AG04449 (cell line): Measurements from ENCODE around the gene UBL4B.

Experiments
- CTCF ChIA-PET: fragments of 350-600 bp; formaldehyde crosslinking; extraction: SDS; loops from one replicate; lab custom pipeline; 2021; ENCODE audit warnings: antibody characterized with exemption; lab: Yijun Ruan, JAX
- POLR2A ChIA-PET: fragments of 400-600, 350-600 bp; formaldehyde crosslinking; extraction: SDS; loops from one replicate; lab custom pipeline; 2020; ENCODE audit warnings: antibody characterized with exemption, inconsistent platforms; lab: Yijun Ruan, JAX
- DNase-seq: peaks from one replicate; pipeline ENCODE4 v3.0.0-alpha.2; 2010; ENCODE audit warnings: low read depth, low spot score
- H3K4me3 ChIP-seq: 2 replicates; pipeline ENCODE4 v1.5.1; 2011; ENCODE audit warnings: low read depth, mild to moderate bottlenecking, control low read depth, low read length
- CTCF ChIP-seq: IDR thresholded peaks from one replicate; pipeline ENCODE4 v1.5.1; 2011; ENCODE audit warnings: mild to moderate bottlenecking, moderate library complexity, low read length, control low read depth, inconsistent platforms; ENCODE audit not compliant: insufficient read depth; ENCODE audit errors: missing control alignments

UBL4B gene

GRCh38 chr1:110102081-110102480, 10.2 kb upstream of the UBL4B start:
- POLR2A ChIA-PET: no interaction called here
- DNase-seq: no peak
- H3K4me3 ChIP-seq: no peak overlapping the region

GRCh38 chr1:110106013-110106941, 6.0 kb upstream of the UBL4B start:
- H3K4me3 ChIP-seq: no peak overlapping the region
- peak; percentile 92 for TF ChIP-seq CTCF
- ChIA-PET POLR2A (interaction anchor here (0.6 kb wide), 1 partner anchor 72 kb away, joined by 3 read pairs; no protein-coding TSS in a partner anchor), CTCF (interaction anchor here (0.7 to 38.2 kb wide), 25 partner anchors 10 to 560 kb away, joined by 3 to 935 read pairs (median 6); partner anchors contain the start of genes STRIP1 and UBL4B)
- no peak for DNase-seq

More at GRCh38 chr1:110102081-110102480, 10.2 kb upstream of the UBL4B start:
- CTCF ChIA-PET: interaction anchor here (1.1 to 38.2 kb wide), 9 partner anchors 8 to 112 kb away, joined by 3 to 935 read pairs (median 8); partner anchors contain the start of gene UBL4B
- TF ChIP-seq CTCF: no peak

- DNase-seq: no peak
- no peak overlapping the region for H3K4me3 ChIP-seq
- ChIA-PET CTCF (interaction anchor here (1.2 to 38.2 kb wide), 8 partner anchors 8 to 388 kb away, joined by 3 to 935 read pairs (median 108); partner anchors contain the start of genes STRIP1 and UBL4B), POLR2A (no interaction called here)
- no peak for TF ChIP-seq CTCF
Measured at GRCh38 chr1:110107867-110108469, 4.3 kb upstream of the UBL4B start.

GRCh38 chr1:110111081-110111480, 1.2 kb upstream of the UBL4B start:
- ChIA-PET POLR2A (no interaction called here), CTCF (interaction anchor here (1.7 to 38.2 kb wide), 3 partner anchors 10 to 54 kb away, joined by 8 to 935 read pairs (median 317); no protein-coding TSS in a partner anchor)
- H3K4me3 ChIP-seq: no peak overlapping the region

GRCh38 chr1:110112656-110113055, 413 bp downstream of the UBL4B start:
- H3K4me3 ChIP-seq: no peak overlapping the region
- ChIA-PET CTCF (interaction anchor here (1.2 to 38.2 kb wide), 6 partner anchors 10 to 383 kb away, joined by 4 to 935 read pairs (median 54); no protein-coding TSS in a partner anchor), POLR2A (no interaction called here)
- no peak for DNase-seq
- no peak for TF ChIP-seq CTCF

More at GRCh38 chr1:110111081-110111480, 1.2 kb upstream of the UBL4B start:
- DNase-seq: no peak
- TF ChIP-seq CTCF: no peak
